Stomach (tissue), 9 donors: Measurements from ENCODE around the gene CDADC1. TPM values are rescaled to one million over a fixed set of nuclear protein-coding genes. Genes with fewer than 3 reads are reported as not detected.

Experiments
- DNase-seq, 2 donors: peaks; one replicate each; pipeline versions ENCODE4 v3.0.0 to v3.0.0-alpha.2; 2013 to 2019
- H3K27ac ChIP-seq, 5 donors: fragments of 200-600 bp in 4 of 5; sonication (generic) in 4 of 5; one replicate each; pipeline ENCODE4 v1.5.1; 2013 to 2019; ENCODE audit warnings: mild to moderate bottlenecking in 1 of 5, moderate library complexity in 1 of 5
- H3K27me3 ChIP-seq, 3 donors: fragments of 200-600 bp; sonication (generic); one replicate each; pipeline ENCODE4 v1.5.1; 2017 to 2019; ENCODE audit warnings: mixed run types in 1 of 3
- H3K36me3 ChIP-seq, 4 donors: fragments of 200-600 bp; sonication (generic); 1 replicate in 3 of 4; 2 replicates in 1 of 4; pipeline ENCODE4 v1.5.1; 2016 to 2019
- H3K4me1 ChIP-seq, 4 donors: fragments of 200-600 bp; sonication (generic); one replicate each; pipeline ENCODE4 v1.5.1; 2016 to 2019
- H3K4me3 ChIP-seq, 4 donors: fragments of 200-600 bp; sonication (generic) in 3 of 4; one replicate each; pipeline ENCODE4 v1.5.1; 2016 to 2019; ENCODE audit warnings: mild to moderate bottlenecking in 1 of 4
- H3K9me3 ChIP-seq, 4 donors: fragments of 200-600 bp; sonication (generic); one replicate each; pipeline ENCODE4 v1.5.1; 2016 to 2019
- EP300 ChIP-seq: sonication (generic); formaldehyde crosslinking; IDR thresholded peaks from one replicate; pipeline ENCODE4 v1.6.1; 2017; ENCODE audit warnings: antibody characterized with exemption
- POLR2A ChIP-seq, 4 donors: fragments of 450-650 bp; IDR thresholded peaks; one replicate each; pipeline ENCODE4 v1.6.1; 2016; ENCODE audit warnings: antibody characterized with exemption in 4 of 4, control low read depth in 2 of 4, mild to moderate bottlenecking in 1 of 4, moderate library complexity in 1 of 4
- POLR2AphosphoS5 ChIP-seq, 3 donors: sonication (generic); formaldehyde crosslinking; IDR thresholded peaks; one replicate each; pipeline ENCODE4 v1.6.1; 2016; ENCODE audit warnings: antibody characterized with exemption in 3 of 3
- WGBS, 5 donors: extraction: QIAGEN DNeasy Blood & Tissue Kit in 3 of 5; methylation state at CpG; one replicate each; pipeline versions ENCODE4 v1.1.5 to v1.1.7; 2013 to 2018; 5-methylcytosine and 5-hydroxymethylcytosine counted together
- intact Hi-C: fragments of 100-400 bp; cut with DNase I; formaldehyde crosslinking; loops from one replicate; pipeline ENCODE4 v1.15.1; 2023; ENCODE audit warnings: low total_unique reads
- polyA plus RNA-seq, 3 donors: library from polyadenylated mRNA; stranded (reverse); fragments of 200-250 nt; gene quantifications; one replicate each; pipeline ENCODE4 v1.2.3, GENCODE V29; 2013
- total RNA-seq, 5 donors: library from RNA; depleted of rRNA; stranded (reverse); fragments of >200 nt; gene quantifications; one replicate each; pipeline versions ENCODE4 v1.1.0 to v1.2.3, GENCODE V29; 2014 to 2016
- TF ChIP-seq, protein P1 (sequence below), 7 experiments: fragments of 450-650 bp in 4 of 7; fragments of 200-600 bp in 3 of 7; sonication (generic) in 3 of 7; IDR thresholded peaks; one replicate each; pipeline ENCODE4 v1.5.1; 2016 to 2019; ENCODE audit warnings: antibody characterized with exemption in 7 of 7, control low read depth in 2 of 7, mild to moderate bottlenecking in 1 of 7
- donor health status: healthy with polysubstance abuse.
- donor health status: Bipolar disorder and iron deficiency.
- donor health status: healthy.

Gene CDADC1
- total and polyA plus RNA-seq, 8 donors = 4.5 to 37.5 (median 14.6) TPM

DNA sequence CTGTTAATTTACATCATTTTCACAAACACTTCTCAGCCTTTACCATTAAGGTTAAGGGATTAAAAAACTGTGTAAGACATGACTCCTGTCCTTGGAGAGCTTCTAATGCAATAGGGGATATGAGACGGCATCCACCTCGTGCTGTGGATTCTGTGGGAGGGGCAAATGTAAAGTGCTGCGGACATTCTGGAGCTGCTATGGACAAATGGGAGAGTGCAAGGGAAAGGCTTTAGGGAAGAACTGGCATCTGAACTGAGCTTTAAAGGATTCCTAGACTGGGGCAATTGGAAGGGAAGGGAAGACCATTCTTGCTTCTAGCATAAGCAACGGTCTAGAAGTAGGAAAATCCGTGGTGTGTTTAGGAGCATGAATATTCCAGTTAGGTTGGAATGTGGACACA, 31.4 kb downstream of the CDADC1 start:
- no peak overlapping the region for H3K4me3 ChIP-seq
- H3K27me3 ChIP-seq = no peaks in the 10 kb centered on the region
- no peaks in the 10 kb centered on the region for H3K9me3 ChIP-seq
- TF ChIP-seq POLR2AphosphoS5 (IDR thresholded peaks at IDR 0.05) (no peak), POLR2A (IDR thresholded peaks at IDR 0.05) (no peak), EP300 (no peak)
- TF ChIP-seq, protein P1, sequence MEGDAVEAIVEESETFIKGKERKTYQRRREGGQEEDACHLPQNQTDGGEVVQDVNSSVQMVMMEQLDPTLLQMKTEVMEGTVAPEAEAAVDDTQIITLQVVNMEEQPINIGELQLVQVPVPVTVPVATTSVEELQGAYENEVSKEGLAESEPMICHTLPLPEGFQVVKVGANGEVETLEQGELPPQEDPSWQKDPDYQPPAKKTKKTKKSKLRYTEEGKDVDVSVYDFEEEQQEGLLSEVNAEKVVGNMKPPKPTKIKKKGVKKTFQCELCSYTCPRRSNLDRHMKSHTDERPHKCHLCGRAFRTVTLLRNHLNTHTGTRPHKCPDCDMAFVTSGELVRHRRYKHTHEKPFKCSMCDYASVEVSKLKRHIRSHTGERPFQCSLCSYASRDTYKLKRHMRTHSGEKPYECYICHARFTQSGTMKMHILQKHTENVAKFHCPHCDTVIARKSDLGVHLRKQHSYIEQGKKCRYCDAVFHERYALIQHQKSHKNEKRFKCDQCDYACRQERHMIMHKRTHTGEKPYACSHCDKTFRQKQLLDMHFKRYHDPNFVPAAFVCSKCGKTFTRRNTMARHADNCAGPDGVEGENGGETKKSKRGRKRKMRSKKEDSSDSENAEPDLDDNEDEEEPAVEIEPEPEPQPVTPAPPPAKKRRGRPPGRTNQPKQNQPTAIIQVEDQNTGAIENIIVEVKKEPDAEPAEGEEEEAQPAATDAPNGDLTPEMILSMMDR (IDR thresholded peaks at IDR 0.05) = no peak
- DNase-seq = no peak
- peaks cover 3 to 30% (median 27%) of the 10 kb centered on the region in 4 donors for H3K36me3 ChIP-seq
- 73 to 84% (median 76%) methylated on average over 5 of the region's 5 CpGs for WGBS, 5 donors
- H3K4me1 ChIP-seq = peaks cover 0 to 7% (median 0%) of the 10 kb centered on the region in 4 donors
- intact Hi-C loops = no loop called here
- H3K27ac ChIP-seq = no peak overlapping the region

DNA sequence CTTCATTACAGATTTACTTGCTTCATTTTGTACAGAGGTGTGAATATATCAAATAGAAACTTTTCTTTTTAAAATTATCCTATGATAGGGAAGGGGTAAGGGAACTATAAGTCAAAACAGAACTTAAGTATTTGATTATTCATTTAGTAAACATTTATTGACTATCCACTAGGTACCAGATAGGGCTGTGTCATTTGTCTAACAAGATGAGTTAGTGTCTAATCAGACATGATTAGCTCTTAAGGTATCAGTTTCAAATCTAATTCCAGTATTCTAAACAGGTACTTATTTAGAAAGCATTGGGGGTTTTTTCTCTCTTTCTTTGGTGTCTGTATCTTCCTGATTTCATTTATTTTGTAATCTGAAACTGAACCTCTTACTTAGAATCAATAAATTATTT, 32.2 kb downstream of the CDADC1 start:
- TF ChIP-seq, protein P1 (IDR thresholded peaks at IDR 0.05) = no peak
- TF ChIP-seq EP300 = no peak
- no peak for TF ChIP-seq POLR2A (IDR thresholded peaks at IDR 0.05)
- Histone ChIP-seq H3K4me3 (no peak overlapping the region), H3K27ac (no peak overlapping the region), H3K27me3 (no peaks in the 10 kb centered on the region), H3K9me3 (no peaks in the 10 kb centered on the region), H3K4me1 (peaks cover 0 to 7% (median 0%) of the 10 kb centered on the region in 4 donors), H3K36me3 (peaks cover 3 to 30% (median 27%) of the 10 kb centered on the region in 4 donors)
- DNase-seq = no peak
- intact Hi-C loops = no loop called here

DNA sequence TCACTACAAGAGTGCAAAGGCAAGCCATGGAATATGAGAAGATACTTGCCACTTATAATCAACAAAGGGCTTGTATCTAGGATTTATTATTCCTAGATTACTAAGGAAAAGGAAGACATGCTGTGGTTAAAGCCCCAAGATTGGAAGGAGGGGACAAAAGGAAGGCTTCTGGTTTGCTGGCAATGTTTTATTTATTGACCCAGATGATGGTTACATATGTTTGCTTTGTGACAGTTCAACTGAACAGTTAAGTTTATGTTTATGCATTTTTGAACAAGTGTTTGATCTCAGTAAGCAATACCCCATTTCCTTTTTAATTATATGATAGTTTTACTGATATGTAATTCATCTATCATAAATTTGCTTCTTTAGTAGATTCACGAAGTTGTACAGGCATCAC, 40.3 kb downstream of the CDADC1 start:
- H3K4me1 ChIP-seq = peaks cover 0 to 8% (median 3%) of the 10 kb centered on the region in 4 donors
- no peak for DNase-seq
- H3K36me3 ChIP-seq = peaks cover 0 to 31% (median 17%) of the 10 kb centered on the region in 4 donors
- no peaks in the 10 kb centered on the region for H3K9me3 ChIP-seq
- H3K27ac ChIP-seq = no peak overlapping the region
- H3K27me3 ChIP-seq = no peaks in the 10 kb centered on the region
- H3K4me3 ChIP-seq = no peak overlapping the region
- WGBS, 5 donors = 79 to 99% (median 94%) methylated on average over 1 of the region's 1 CpG
- intact Hi-C loops = no loop called here
- TF ChIP-seq EP300 (no peak), POLR2AphosphoS5 (IDR thresholded peaks at IDR 0.05) (no peak)
- TF ChIP-seq, protein P1 (IDR thresholded peaks at IDR 0.05) = no peak

DNA sequence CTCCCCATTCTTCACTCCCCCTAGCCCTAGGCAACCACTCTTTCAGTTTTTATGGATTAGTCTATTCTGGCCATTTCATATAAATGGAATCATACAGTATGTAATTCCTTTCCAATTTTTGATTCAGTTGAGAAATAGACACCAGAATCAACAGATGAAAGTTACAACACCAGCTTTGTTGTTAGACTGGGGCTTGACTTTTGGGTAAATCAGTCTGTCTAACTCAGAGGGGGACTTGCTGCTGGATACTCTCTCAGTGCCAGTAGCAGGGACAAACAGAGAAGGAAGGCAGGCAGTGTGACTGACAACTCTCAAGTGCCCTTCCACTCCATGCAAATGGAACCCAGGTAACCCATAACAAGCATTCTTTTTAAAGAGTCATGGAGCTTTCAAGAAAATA, 40.7 kb downstream of the CDADC1 start:
- Histone ChIP-seq H3K4me1 (peaks cover 0 to 13% (median 5%) of the 10 kb centered on the region in 4 donors), H3K27me3 (no peaks in the 10 kb centered on the region), H3K36me3 (peaks cover 0 to 31% (median 17%) of the 10 kb centered on the region in 4 donors), H3K4me3 (no peak overlapping the region), H3K27ac (no peak overlapping the region), H3K9me3 (no peaks in the 10 kb centered on the region)
- DNase-seq = no peak
- intact Hi-C loops = no loop called here
- TF ChIP-seq POLR2AphosphoS5 (IDR thresholded peaks at IDR 0.05) (no peak), POLR2A (IDR thresholded peaks at IDR 0.05) (no peak), EP300 (no peak)
- TF ChIP-seq, protein P1 (IDR thresholded peaks at IDR 0.05) = no peak
